ENCODE results near the gene TMEM178B.
A peak's percentile ranks its signal among the peaks of the same experiment; 100 is the strongest.
"Not testable (repeated sequence)": the region's sequence is repeated elsewhere in the genome, so short reads cannot be mapped to it uniquely, and the experiment has no call there.

TMEM178B gene

DNA sequence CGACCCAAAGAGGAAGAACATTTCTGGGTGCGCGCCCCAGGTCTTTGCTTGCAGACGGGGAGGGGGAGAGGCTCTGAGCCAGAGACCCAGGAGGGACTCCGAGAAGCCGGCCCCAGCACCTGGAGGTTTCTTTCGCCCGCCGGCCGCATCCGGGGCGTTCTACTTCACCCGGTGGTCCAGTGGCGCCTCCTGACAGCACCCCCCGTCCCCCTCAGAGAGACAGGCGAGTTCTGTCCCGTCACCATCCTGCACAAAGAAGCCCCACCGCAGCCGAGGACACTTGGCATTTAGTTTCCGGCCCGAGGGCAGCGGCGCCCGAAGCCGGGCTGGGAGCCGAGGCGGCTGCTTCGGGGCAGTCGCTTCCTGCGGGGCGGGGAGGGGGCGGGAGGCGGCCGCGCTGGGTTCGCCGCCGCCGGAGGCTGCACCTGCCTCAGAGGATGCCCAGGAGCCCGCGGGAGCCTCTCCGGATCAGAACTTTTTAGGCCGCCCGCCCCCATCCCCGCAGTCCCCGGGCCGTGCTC lies at the start of gene TMEM178B:
TMEM178B (plus strand) TSS at position 424 of the 521 bp plus-strand sequence.
- ChIA-PET POLR2A (ENCODE audit: low non-redundant PET) (no interaction called here), CTCF (no interaction called here)
- no peak for DNase-seq (ENCODE audit: low spot score)
- H3K27ac ChIP-seq, result no peak within 1 kb of the TSS
- TF ChIP-seq, protein P1, sequence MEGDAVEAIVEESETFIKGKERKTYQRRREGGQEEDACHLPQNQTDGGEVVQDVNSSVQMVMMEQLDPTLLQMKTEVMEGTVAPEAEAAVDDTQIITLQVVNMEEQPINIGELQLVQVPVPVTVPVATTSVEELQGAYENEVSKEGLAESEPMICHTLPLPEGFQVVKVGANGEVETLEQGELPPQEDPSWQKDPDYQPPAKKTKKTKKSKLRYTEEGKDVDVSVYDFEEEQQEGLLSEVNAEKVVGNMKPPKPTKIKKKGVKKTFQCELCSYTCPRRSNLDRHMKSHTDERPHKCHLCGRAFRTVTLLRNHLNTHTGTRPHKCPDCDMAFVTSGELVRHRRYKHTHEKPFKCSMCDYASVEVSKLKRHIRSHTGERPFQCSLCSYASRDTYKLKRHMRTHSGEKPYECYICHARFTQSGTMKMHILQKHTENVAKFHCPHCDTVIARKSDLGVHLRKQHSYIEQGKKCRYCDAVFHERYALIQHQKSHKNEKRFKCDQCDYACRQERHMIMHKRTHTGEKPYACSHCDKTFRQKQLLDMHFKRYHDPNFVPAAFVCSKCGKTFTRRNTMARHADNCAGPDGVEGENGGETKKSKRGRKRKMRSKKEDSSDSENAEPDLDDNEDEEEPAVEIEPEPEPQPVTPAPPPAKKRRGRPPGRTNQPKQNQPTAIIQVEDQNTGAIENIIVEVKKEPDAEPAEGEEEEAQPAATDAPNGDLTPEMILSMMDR (conservative IDR thresholded peaks at IDR 0.05; ENCODE audit: low read depth), result no peak

DNA sequence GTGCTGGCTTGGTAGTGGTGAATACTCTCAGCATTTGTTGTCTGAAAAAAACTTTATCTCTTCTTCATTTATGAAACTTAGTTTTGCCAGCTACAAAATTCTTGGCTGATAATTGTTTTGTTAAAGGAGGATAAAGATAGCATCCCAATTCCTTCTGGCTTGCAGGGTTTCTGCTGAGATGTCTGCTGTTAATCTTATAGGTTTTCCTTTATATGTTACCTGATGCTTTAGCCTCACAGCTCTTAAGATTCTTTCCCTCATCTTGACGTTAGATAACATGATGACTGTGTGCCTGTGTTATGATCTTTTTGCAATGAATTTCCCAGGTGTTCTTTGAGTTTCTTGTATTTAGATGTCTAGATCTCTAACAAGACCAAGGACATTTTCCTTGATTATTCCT lies 49.2 kb upstream of the TMEM178B start:
- POLR2A ChIA-PET (ENCODE audit: low non-redundant PET), result no interaction called here
- CTCF ChIA-PET, result interaction anchor here (0.7 kb wide), 1 partner anchor 307 kb away, joined by 4 read pairs; no protein-coding TSS in a partner anchor
- TF ChIP-seq, protein P1 (conservative IDR thresholded peaks at IDR 0.05; ENCODE audit: low read depth), result no peak
- H3K27ac ChIP-seq, result no peak overlapping the region
- DNase-seq (ENCODE audit: low spot score), result no peak

DNA sequence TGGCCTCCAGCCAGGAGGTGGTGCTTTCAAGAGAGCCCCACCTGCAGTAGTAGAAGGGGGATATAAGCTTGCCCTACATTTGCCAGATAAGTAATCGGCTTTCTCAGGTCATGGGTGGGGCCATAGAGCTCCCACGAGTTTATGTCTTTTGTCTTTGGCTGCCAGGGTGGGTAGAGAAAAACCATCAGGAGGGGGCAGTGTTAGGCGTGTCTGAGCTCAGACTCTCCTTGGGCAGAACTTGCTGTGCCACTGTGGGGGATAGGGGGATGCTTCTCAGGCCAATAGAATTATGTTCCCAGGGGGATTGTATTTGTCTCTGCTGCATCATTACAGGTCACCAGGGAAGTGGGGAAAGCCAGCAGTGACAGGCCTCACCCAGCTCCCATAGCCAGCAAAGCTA lies 46.8 kb upstream of the TMEM178B start:
- DNase-seq (ENCODE audit: low spot score), result no peak
- TF ChIP-seq, protein P1 (conservative IDR thresholded peaks at IDR 0.05; ENCODE audit: low read depth), result no peak
- CTCF ChIA-PET, result no interaction called here
- H3K27ac ChIP-seq, result no peak overlapping the region
- POLR2A ChIA-PET (ENCODE audit: low non-redundant PET), result no interaction called here

DNA sequence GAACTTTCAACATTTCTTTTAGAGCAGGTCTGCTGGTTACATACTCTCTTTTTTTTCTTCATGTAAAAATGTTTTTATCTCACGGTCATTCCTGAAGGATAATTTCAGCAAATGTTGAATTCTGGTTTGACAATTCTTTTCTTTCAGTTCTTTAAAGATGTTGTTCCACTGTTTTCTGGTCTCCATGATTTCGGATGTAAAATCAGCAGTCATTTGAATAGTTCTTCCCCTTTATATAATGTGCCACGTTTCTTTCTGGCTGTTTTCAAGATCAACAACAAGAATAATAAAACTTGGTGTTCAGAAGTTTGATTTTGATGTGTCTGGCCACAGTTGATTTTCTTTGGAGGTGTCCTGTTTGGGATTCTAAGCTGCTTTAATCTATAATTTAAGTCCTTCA lies 45.1 kb upstream of the TMEM178B start:
- no peak for DNase-seq (ENCODE audit: low spot score)
- TF ChIP-seq, protein P1 (conservative IDR thresholded peaks at IDR 0.05; ENCODE audit: low read depth), result no peak
- H3K27ac ChIP-seq, result no peak overlapping the region
- ChIA-PET POLR2A (ENCODE audit: low non-redundant PET) (no interaction called here), CTCF (no interaction called here)

DNA sequence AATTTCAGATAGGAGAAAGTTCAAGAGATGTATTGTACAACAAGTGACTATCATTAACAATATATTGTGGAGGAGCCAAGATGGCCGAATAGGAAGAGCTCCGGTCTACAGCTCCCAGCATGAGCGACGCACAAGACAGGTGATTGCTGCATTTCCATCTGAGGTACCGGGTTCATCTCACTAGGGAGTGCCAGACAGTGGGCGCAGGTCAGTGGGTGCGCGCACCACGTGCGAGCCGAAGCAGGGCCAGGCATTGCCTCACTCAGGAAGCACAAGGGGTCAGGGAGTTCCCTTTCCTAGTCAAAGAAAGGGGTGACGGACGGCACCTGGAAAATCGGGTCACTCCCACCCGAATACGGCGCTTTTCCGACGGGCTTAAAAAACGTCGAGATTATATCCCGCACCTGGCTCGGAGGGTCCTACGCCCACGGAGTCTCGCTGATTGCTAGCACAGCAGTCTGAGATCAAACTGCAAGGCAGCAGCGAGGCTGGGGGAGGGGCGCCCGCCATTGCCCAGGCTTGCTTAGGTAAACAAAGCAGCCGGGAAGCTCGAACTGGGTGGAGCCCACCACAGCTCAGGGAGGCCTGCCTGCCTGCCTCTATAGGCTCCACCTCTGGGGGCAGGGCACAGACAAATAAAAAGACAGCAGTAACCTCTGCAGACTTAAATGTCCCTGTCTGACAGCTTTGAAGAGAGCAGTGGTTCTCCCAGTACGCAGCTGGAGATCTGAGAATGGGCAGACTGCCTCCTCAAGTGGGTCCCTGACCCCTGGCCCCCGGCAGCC lies 41.1 kb upstream of the TMEM178B start:
- not testable (repeated sequence) for DNase-seq (ENCODE audit: low spot score)

DNA sequence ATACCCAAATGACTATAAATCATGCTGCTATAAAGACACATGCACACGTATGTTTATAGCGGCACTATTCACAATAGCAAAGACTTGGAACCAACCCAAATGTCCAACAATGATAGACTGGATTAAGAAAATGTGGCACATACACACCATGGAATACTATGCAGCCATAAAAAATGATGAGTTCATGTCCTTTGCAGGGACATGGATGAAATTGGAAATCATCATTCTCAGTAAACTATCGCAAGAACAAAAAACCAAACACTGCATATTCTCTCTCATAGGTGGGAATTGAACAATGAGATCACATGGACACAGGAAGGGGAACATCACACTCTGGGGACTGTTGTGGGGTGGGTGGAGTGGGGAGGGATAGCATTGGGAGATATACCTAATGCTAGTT lies 35.8 kb upstream of the TMEM178B start:
- CTCF ChIA-PET, result not testable (repeated sequence)

More for the DNA sequence above, 41.1 kb upstream of the TMEM178B start:
- H3K27ac ChIP-seq, result peak overlapping the region; percentile 54
- CTCF ChIA-PET; POLR2A ChIA-PET (ENCODE audit: low non-redundant PET): not testable (repeated sequence)

DNA sequence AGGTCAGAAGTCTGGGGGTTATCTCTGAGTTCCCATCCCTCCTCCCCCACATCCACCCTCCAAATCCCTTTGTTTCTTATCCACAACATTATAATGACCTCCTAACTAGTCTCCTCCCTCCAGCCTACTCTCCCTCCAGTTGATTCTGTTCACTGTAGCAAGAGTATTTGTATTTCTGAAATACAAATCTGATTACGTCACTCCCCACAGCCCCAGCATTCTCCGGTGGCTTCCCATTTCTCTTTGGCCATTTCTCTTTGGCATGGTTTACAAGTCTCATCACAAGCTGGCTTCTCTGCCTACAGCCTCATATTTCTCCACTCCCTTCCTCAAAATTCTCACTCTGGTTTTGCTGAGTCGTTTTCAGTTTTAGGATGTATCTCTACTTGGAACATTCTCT lies 34.5 kb upstream of the TMEM178B start:
- ChIA-PET CTCF (interaction anchor here (0.6 kb wide), 1 partner anchor 194 kb away, joined by 3 read pairs; no protein-coding TSS in a partner anchor), POLR2A (ENCODE audit: low non-redundant PET) (no interaction called here)
- DNase-seq (ENCODE audit: low spot score), result no peak
- TF ChIP-seq, protein P1 (conservative IDR thresholded peaks at IDR 0.05; ENCODE audit: low read depth), result no peak
- H3K27ac ChIP-seq, result no peak overlapping the region

More for the DNA sequence above, 35.8 kb upstream of the TMEM178B start:
- DNase-seq (ENCODE audit: low spot score); POLR2A ChIA-PET (ENCODE audit: low non-redundant PET); H3K27ac ChIP-seq: not testable (repeated sequence)
